Right atrium auricular region (tissue), 2 donors: ENCODE results near the gene OLFML3. TPM values are rescaled to one million over a fixed set of nuclear protein-coding genes. Genes with fewer than 3 reads are reported as not detected.
A peak's percentile ranks its signal among the peaks of the same experiment; 100 is the strongest.

Experiments used
- DNase-seq: peaks from one replicate; pipeline ENCODE4 v3.0.0-alpha.2; 2019; ENCODE audit warnings: low spot score
- H3K27ac ChIP-seq, 2 donors: fragments of 200-600 bp; sonication (generic); 1 replicate in 1 of 2; 2 replicates in 1 of 2; pipeline ENCODE4 v1.5.1; 2016 to 2019
- H3K27me3 ChIP-seq, 2 donors: fragments of 200-600 bp; sonication (generic); one replicate each; pipeline versions ENCODE4 v1.5.1 to v1.6.0; 2017 to 2019
- H3K36me3 ChIP-seq: fragments of 200-600 bp; sonication (generic); one replicate; pipeline ENCODE4 v1.5.1; 2016
- H3K4me1 ChIP-seq, 2 donors: fragments of 200-600 bp; sonication (generic); one replicate each; pipeline versions ENCODE4 v1.5.1 to v1.6.0; 2017 to 2019
- H3K4me3 ChIP-seq, 2 donors: fragments of 200-600 bp; sonication (generic); 1 replicate in 1 of 2; 2 replicates in 1 of 2; pipeline ENCODE4 v1.5.1; 2017 to 2019; ENCODE audit warnings: mild to moderate bottlenecking in 1 of 2, moderate library complexity in 1 of 2
- H3K9me3 ChIP-seq, 2 donors: fragments of 200-600 bp; sonication (generic); one replicate each; pipeline ENCODE4 v1.5.1; 2019
- total RNA-seq, 2 donors: library from RNA; depleted of rRNA; stranded (reverse); fragments of >200 nt; gene quantifications; one replicate each; pipeline ENCODE4 v1.1.0, GENCODE V29; 2016
- TF ChIP-seq, protein P1 (sequence below), 2 donors: fragments of 200-600 bp; sonication (generic); IDR thresholded peaks; one replicate each; pipeline ENCODE4 v1.5.1; 2019; ENCODE audit warnings: antibody characterized with exemption in 2 of 2

OLFML3 gene
- total RNA-seq, 2 donors from 2014 or later, result 22.4 to 28.6 TPM

DNA sequence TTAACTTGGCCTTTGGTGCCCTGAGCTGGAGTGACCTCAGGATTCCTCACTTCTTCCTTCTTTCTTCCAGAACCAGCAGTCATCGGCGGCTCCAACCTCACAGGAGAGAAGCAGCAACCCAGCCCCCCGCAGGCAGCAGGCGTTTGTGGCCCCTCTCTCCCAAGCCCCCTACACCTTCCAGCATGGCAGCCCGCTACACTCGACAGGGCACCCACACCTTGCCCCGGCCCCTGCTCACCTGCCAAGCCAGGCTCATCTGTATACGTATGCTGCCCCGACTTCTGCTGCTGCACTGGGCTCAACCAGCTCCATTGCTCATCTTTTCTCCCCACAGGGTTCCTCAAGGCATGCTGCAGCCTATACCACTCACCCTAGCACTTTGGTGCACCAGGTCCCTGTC, 6.3 kb upstream of the OLFML3 start:
- peaks cover 66% of the 10 kb centered on the region for H3K36me3 ChIP-seq

DNA sequence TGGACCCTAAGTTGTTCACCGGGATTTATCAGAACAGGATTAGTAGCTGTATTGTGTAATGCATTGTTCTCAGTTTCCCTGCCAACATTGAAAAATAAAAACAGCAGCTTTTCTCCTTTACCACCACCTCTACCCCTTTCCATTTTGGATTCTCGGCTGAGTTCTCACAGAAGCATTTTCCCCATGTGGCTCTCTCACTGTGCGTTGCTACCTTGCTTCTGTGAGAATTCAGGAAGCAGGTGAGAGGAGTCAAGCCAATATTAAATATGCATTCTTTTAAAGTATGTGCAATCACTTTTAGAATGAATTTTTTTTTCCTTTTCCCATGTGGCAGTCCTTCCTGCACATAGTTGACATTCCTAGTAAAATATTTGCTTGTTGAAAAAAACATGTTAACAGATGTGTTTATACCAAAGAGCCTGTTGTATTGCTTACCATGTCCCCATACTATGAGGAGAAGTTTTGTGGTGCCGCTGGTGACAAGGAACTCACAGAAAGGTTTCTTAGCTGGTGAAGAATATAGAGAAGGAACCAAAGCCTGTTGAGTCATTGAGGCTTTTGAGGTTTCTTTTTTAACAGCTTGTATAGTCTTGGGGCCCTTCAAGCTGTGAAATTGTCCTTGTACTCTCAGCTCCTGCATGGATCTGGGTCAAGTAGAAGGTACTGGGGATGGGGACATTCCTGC, 3.9 kb upstream of the OLFML3 start:
- TF ChIP-seq, protein P1, sequence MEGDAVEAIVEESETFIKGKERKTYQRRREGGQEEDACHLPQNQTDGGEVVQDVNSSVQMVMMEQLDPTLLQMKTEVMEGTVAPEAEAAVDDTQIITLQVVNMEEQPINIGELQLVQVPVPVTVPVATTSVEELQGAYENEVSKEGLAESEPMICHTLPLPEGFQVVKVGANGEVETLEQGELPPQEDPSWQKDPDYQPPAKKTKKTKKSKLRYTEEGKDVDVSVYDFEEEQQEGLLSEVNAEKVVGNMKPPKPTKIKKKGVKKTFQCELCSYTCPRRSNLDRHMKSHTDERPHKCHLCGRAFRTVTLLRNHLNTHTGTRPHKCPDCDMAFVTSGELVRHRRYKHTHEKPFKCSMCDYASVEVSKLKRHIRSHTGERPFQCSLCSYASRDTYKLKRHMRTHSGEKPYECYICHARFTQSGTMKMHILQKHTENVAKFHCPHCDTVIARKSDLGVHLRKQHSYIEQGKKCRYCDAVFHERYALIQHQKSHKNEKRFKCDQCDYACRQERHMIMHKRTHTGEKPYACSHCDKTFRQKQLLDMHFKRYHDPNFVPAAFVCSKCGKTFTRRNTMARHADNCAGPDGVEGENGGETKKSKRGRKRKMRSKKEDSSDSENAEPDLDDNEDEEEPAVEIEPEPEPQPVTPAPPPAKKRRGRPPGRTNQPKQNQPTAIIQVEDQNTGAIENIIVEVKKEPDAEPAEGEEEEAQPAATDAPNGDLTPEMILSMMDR (IDR thresholded peaks at IDR 0.05), result no peak
- Histone ChIP-seq H3K27me3 (no peaks in the 10 kb centered on the region), H3K4me1 (peaks cover 0 to 27% of the 10 kb centered on the region in 2 donors), H3K4me3 (no peak overlapping the region), H3K27ac (no peak overlapping the region), H3K9me3 (no peaks in the 10 kb centered on the region), H3K36me3 (peaks cover 42% of the 10 kb centered on the region)
- no peak for DNase-seq

More for the DNA sequence above, 6.3 kb upstream of the OLFML3 start:
- Histone ChIP-seq H3K4me3 (no peak overlapping the region), H3K4me1 (peaks cover 0 to 17% of the 10 kb centered on the region in 2 donors), H3K27me3 (no peaks in the 10 kb centered on the region), H3K27ac (no peak overlapping the region), H3K9me3 (no peaks in the 10 kb centered on the region)
- no peak for DNase-seq
- TF ChIP-seq, protein P1 (IDR thresholded peaks at IDR 0.05), result no peak

DNA sequence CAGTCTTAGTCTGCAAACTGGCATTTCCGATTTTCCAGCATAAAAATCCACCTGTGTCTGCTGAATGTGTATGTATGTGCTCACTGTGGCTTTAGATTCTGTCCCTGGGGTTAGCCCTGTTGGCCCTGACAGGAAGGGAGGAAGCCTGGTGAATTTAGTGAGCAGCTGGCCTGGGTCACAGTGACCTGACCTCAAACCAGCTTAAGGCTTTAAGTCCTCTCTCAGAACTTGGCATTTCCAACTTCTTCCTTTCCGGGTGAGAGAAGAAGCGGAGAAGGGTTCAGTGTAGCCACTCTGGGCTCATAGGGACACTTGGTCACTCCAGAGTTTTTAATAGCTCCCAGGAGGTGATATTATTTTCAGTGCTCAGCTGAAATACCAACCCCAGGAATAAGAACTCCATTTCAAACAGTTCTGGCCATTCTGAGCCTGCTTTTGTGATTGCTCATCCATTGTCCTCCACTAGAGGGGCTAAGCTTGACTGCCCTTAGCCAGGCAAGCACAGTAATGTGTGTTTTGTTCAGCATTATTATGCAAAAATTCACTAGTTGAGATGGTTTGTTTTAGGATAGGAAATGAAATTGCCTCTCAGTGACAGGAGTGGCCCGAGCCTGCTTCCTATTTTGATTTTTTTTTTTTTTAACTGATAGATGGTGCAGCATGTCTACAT, 2.5 kb upstream of the OLFML3 start:
- peaks cover 0 to 32% of the 10 kb centered on the region in 2 donors for H3K4me1 ChIP-seq
- DNase-seq, result no peak
- H3K4me3 ChIP-seq, result no peak overlapping the region
- H3K9me3 ChIP-seq, result no peaks in the 10 kb centered on the region
- peak overlapping the region in 1 of 2 donors; percentile 27 for H3K27ac ChIP-seq
- H3K27me3 ChIP-seq, result no peaks in the 10 kb centered on the region
- TF ChIP-seq, protein P1 (IDR thresholded peaks at IDR 0.05), result peak in 1 of 2 donors; percentile 58
- peaks cover 28% of the 10 kb centered on the region for H3K36me3 ChIP-seq

DNA sequence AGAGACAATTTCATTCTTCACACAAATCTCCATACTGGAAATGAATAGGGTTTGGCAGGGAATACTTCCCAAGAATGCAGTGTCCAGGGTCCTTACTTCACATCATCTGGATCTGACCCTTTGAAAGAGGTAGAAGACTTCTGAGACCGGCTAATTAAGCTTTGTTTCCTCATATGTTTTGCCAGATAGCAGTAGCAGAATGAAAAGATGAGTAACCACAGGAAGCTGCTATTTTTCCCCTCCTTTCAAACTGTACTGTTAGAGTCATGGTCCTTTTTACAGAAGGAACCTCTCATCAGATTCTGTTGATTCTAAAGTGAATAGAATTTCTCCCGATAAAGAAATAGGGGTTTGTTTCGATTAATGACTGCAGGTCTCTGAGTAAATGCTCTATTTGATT, 1.4 kb upstream of the OLFML3 start:
- peaks cover 17% of the 10 kb centered on the region for H3K36me3 ChIP-seq
- no peak overlapping the region for H3K27ac ChIP-seq
- H3K9me3 ChIP-seq, result no peaks in the 10 kb centered on the region
- DNase-seq, result no peak
- no peak overlapping the region for H3K4me3 ChIP-seq
- no peaks in the 10 kb centered on the region for H3K27me3 ChIP-seq
- H3K4me1 ChIP-seq, result peaks cover 0 to 43% of the 10 kb centered on the region in 2 donors
- TF ChIP-seq, protein P1 (IDR thresholded peaks at IDR 0.05), result no peak

DNA sequence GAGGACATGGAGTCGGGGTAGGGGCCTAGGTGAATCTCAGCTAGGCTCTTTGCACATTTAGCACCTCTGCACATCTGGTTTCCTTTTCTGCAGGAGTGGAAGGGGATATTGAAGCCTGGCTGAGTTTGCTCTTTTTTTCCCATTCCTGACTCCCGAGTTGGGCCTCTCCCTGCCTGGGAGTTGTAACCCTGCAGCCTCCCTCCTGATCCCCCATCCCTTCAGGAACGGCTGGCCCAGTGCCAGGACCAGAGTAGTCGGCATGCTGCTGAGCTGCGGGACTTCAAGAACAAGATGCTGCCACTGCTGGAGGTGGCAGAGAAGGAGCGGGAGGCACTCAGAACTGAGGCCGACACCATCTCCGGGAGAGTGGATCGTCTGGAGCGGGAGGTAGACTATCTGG, 836 bp downstream of the OLFML3 start:
- H3K9me3 ChIP-seq, result no peaks in the 10 kb centered on the region
- TF ChIP-seq, protein P1 (IDR thresholded peaks at IDR 0.05), result no peak
- peak overlapping the region; percentile 30 to 33 for H3K4me3 ChIP-seq
- H3K4me1 ChIP-seq, result peaks cover 0 to 64% of the 10 kb centered on the region in 2 donors
- H3K27ac ChIP-seq, result peak overlapping the region; percentile 37 to 63
- peak; percentile 73 for DNase-seq
- H3K36me3 ChIP-seq, result peaks cover under 1% of the 10 kb centered on the region
- H3K27me3 ChIP-seq, result no peaks in the 10 kb centered on the region
